Esophagus (tissue), 2 donors: ENCODE data around the gene DAP3. TPM values are rescaled to one million over a fixed set of nuclear protein-coding genes. Genes with fewer than 3 reads are reported as not detected.

Experiments used
- polyA plus RNA-seq, 2 donors: library from polyadenylated mRNA; stranded (reverse); fragments of 200-250 nt; gene quantifications; one replicate each; pipeline ENCODE4 v1.2.3, GENCODE V29; 2013
- donor health status: healthy with polysubstance abuse.
- donor health status: Bipolar disorder and iron deficiency.

The DAP3 gene
- polyA plus RNA-seq, 2 donors, result 57.6 to 65.8 TPM

Other genes starting within 250 kb of the DAP3 start
- 1 to 10 TPM; 5.9 to 7.2 TPM for gene ASH1L, start 126.3 kb upstream of the DAP3 start, polyA plus RNA-seq
- 10 to 100 TPM; 18.5 to 27.6 TPM for gene MSTO1, start 78.9 kb upstream of the DAP3 start, polyA plus RNA-seq
- gene YY1AP1, start 317 bp upstream of the DAP3 start, polyA plus RNA-seq, result 10 to 100 TPM; 31.8 to 37.4 TPM
- 10 to 100 TPM; 11.0 to 19.8 TPM for gene GON4L, start 168.1 kb downstream of the DAP3 start, polyA plus RNA-seq
- under 1 TPM; 0.20 to 0.99 TPM for gene SYT11, start 170.5 kb downstream of the DAP3 start, polyA plus RNA-seq
- 10 to 100 TPM; 23.4 to 29.7 TPM for gene RIT1, start 222.3 kb downstream of the DAP3 start, polyA plus RNA-seq
- gene KHDC4, start 245.3 kb downstream of the DAP3 start, polyA plus RNA-seq, result 10 to 100 TPM; 11.9 to 29.6 TPM